Right cardiac atrium (tissue), 5 donors: ENCODE results near the gene DDX10. TPM values are rescaled to one million over a fixed set of nuclear protein-coding genes. Genes with fewer than 3 reads are reported as not detected.
"Not testable (repeated sequence)": the region's sequence is repeated elsewhere in the genome, so short reads cannot be mapped to it uniquely, and the experiment has no call there.

ENCODE experiments used
- ATAC-seq, 2 donors: fragments of 200-7000 bp; cut with Tn5 transposase; one replicate each; pipeline versions ENCODE4 v1.8.0 to v1.9.1; 2020; ENCODE audit warnings: moderate library complexity in 2 of 2, mild to moderate bottlenecking in 1 of 2
- DNase-seq, 3 donors: peaks; one replicate each; pipeline ENCODE4 v3.0.0-alpha.2; 2020
- H3K27ac ChIP-seq: one replicate; pipeline ENCODE4 v1.5.1; 2013; ENCODE audit warnings: mild to moderate bottlenecking, low read length, control low read depth, moderate library complexity
- H3K27me3 ChIP-seq: one replicate; pipeline ENCODE4 v1.6.1; 2013; ENCODE audit not compliant: control insufficient read depth, insufficient read depth
- H3K4me1 ChIP-seq: one replicate; pipeline ENCODE4 v1.6.1; 2013; ENCODE audit warnings: low read length; ENCODE audit not compliant: control insufficient read depth, insufficient read depth
- H3K4me3 ChIP-seq: one replicate; pipeline ENCODE4 v1.5.1; 2013; ENCODE audit warnings: low read length, control low read depth
- H3K9me3 ChIP-seq: one replicate; pipeline ENCODE4 v1.6.1; 2013; ENCODE audit warnings: low read length; ENCODE audit not compliant: control insufficient read depth
- WGBS: extraction: QIAGEN DNeasy Blood & Tissue Kit; methylation state at CpG from one replicate; pipeline ENCODE4 v1.1.7; 2013; 5-methylcytosine and 5-hydroxymethylcytosine counted together
- intact Hi-C, 4 donors: fragments of 100-400 bp; cut with DNase I; formaldehyde crosslinking; loops; one replicate each; pipeline versions ENCODE4 v1.11.0 to v1.14.0; 2022 to 2023
- polyA plus RNA-seq: library from polyadenylated mRNA; stranded (reverse); fragments of 200-250 nt; gene quantifications from one replicate; pipeline ENCODE4 v1.2.3, GENCODE V29; 2013
- total RNA-seq, 4 donors: library from RNA; stranded (reverse); fragmentation: NEBNext Ultra II Directional; extraction: Animal tissue kit (Norgen Biotek cat#: 25700); gene quantifications; one replicate each; pipeline ENCODE4 v1.2.1, GENCODE V29; 2021
- donor health status: healthy with polysubstance abuse.
- donor health status: DM: no; HTN: yes; CAD: no.
- donor health status: DM: no; HTN: no; CAD: no.
- donor health status: DM: no; HTN: yes; CAD: no; lungs with severe emphysema.
- donor health status: DM: yes; HTN: yes; CAD: no.

DDX10 gene
- total and polyA plus RNA-seq, 5 donors, result 13.2 to 20.2 (median 14.9) TPM

- no peaks in the 10 kb centered on the region for H3K9me3 ChIP-seq
- no peak overlapping the region for H3K27ac ChIP-seq
- H3K4me1 ChIP-seq, result no peaks in the 10 kb centered on the region
- ATAC-seq (no peak), DNase-seq (no peak)
- H3K27me3 ChIP-seq, result no peaks in the 10 kb centered on the region
- no peak overlapping the region for H3K4me3 ChIP-seq
- intact Hi-C loops, result no loop called here
- 96% methylated on average over 1 of the region's 1 CpG for WGBS
These were observed 110.5 kb downstream of the DDX10 start for GRCh38 chr11:108775324-108775723.

GRCh38 chr11:108779147-108779546, 114.3 kb downstream of the DDX10 start:
- H3K27ac ChIP-seq, H3K4me1 ChIP-seq, H3K27me3 ChIP-seq, intact Hi-C loops, H3K4me3 ChIP-seq, ATAC-seq, H3K9me3 ChIP-seq, DNase-seq: not testable (repeated sequence)
- 96% methylated on average over 4 of the region's 4 CpGs for WGBS

- WGBS, result 60% methylated on average over 1 of the region's 1 CpG
- H3K27ac ChIP-seq, result no peak overlapping the region
- no peaks in the 10 kb centered on the region for H3K9me3 ChIP-seq
- H3K4me3 ChIP-seq, result no peak overlapping the region
- ATAC-seq (no peak), DNase-seq (no peak)
- no peaks in the 10 kb centered on the region for H3K4me1 ChIP-seq
- intact Hi-C loops, result no loop called here
- no peaks in the 10 kb centered on the region for H3K27me3 ChIP-seq
These were observed 115.2 kb downstream of the DDX10 start for GRCh38 chr11:108780119-108780518.

- Histone ChIP-seq H3K27me3 (no peaks in the 10 kb centered on the region), H3K4me1 (no peaks in the 10 kb centered on the region), H3K4me3 (no peak overlapping the region), H3K9me3 (no peaks in the 10 kb centered on the region), H3K27ac (no peak overlapping the region)
- intact Hi-C loops, result no loop called here
- 44% methylated on average over 2 of the region's 2 CpGs for WGBS
- DNase-seq, result no peak
- no peak for ATAC-seq
These were observed 117.1 kb downstream of the DDX10 start for GRCh38 chr11:108781946-108782345.

- no peaks in the 10 kb centered on the region for H3K9me3 ChIP-seq
- ATAC-seq (no peak), DNase-seq (no peak)
- H3K27me3 ChIP-seq, result no peaks in the 10 kb centered on the region
- H3K4me3 ChIP-seq, result no peak overlapping the region
- no peak overlapping the region for H3K27ac ChIP-seq
- WGBS, result 94% methylated on average over 5 of the region's 5 CpGs
- no peaks in the 10 kb centered on the region for H3K4me1 ChIP-seq
- intact Hi-C loops, result no loop called here
These were observed 121.6 kb downstream of the DDX10 start for GRCh38 chr11:108786281-108786990.

- Histone ChIP-seq H3K27ac (no peak overlapping the region), H3K4me1 (no peaks in the 10 kb centered on the region), H3K4me3 (no peak overlapping the region), H3K27me3 (no peaks in the 10 kb centered on the region), H3K9me3 (no peaks in the 10 kb centered on the region)
- ATAC-seq (no peak), DNase-seq (no peak)
- intact Hi-C loops, result no loop called here
- 95% methylated on average over 6 of the region's 6 CpGs for WGBS
These were observed 122.2 kb downstream of the DDX10 start for GRCh38 chr11:108787105-108787504.

GRCh38 chr11:108788565-108789199, 123.8 kb downstream of the DDX10 start:
- no peak for DNase-seq
- Histone ChIP-seq H3K27ac (no peak overlapping the region), H3K4me3 (no peak overlapping the region), H3K27me3 (no peaks in the 10 kb centered on the region), H3K4me1 (no peaks in the 10 kb centered on the region), H3K9me3 (no peaks in the 10 kb centered on the region)
- intact Hi-C loops, result no loop called here
- peak in 1 of 2 donors; percentile 28 for ATAC-seq
- 78% methylated on average over 5 of the region's 5 CpGs for WGBS

- Histone ChIP-seq H3K27ac (no peak overlapping the region), H3K9me3 (no peaks in the 10 kb centered on the region), H3K27me3 (no peaks in the 10 kb centered on the region), H3K4me3 (no peak overlapping the region), H3K4me1 (no peaks in the 10 kb centered on the region)
- ATAC-seq (no peak), DNase-seq (no peak)
- 65% methylated on average over 5 of the region's 5 CpGs for WGBS
- intact Hi-C loops, result no loop called here
These were observed 125.8 kb downstream of the DDX10 start for GRCh38 chr11:108790501-108791299.

- no peak for DNase-seq
- Histone ChIP-seq H3K4me3 (no peak overlapping the region), H3K9me3 (no peaks in the 10 kb centered on the region), H3K4me1 (no peaks in the 10 kb centered on the region), H3K27me3 (no peaks in the 10 kb centered on the region), H3K27ac (no peak overlapping the region)
- intact Hi-C loops, result no loop called here
- 81% methylated on average over 2 of the region's 2 CpGs for WGBS
- ATAC-seq, result no peak
These were observed 128.3 kb downstream of the DDX10 start for GRCh38 chr11:108793138-108793537.

- no peak overlapping the region for H3K4me3 ChIP-seq
- DNase-seq, result no peak
- no peak for ATAC-seq
- H3K27ac ChIP-seq, result no peak overlapping the region
- 38% methylated on average over 2 of the region's 2 CpGs for WGBS
- no peaks in the 10 kb centered on the region for H3K27me3 ChIP-seq
- H3K4me1 ChIP-seq, result no peaks in the 10 kb centered on the region
- intact Hi-C loops, result no loop called here
- no peaks in the 10 kb centered on the region for H3K9me3 ChIP-seq
These were observed 128.7 kb downstream of the DDX10 start for GRCh38 chr11:108793611-108794010.

- 83% methylated on average over 4 of the region's 4 CpGs for WGBS
- intact Hi-C loops, result no loop called here
These were observed 131.7 kb downstream of the DDX10 start for GRCh38 chr11:108796551-108796950.

More at GRCh38 chr11:108796551-108796950, 131.7 kb downstream of the DDX10 start:
- DNase-seq (no peak), ATAC-seq (no peak)
- Histone ChIP-seq H3K27ac (no peak overlapping the region), H3K9me3 (no peaks in the 10 kb centered on the region), H3K27me3 (no peaks in the 10 kb centered on the region), H3K4me1 (no peaks in the 10 kb centered on the region), H3K4me3 (no peak overlapping the region)
